ENCODE results near the gene CABLES2. TPM values are rescaled to one million over a fixed set of nuclear protein-coding genes. Genes with fewer than 3 reads are reported as not detected.

CABLES2 gene
- total and polyA plus RNA-seq, 9 of the 15 experiments (the other 6 are each of a cell fraction or from before 2014, with no cell fraction given), result 0.46 to 4.2 (median 1.6) TPM

- Histone ChIP-seq H3K79me2 (ENCODE audit: control insufficient read depth, insufficient read depth, low read length) (no peaks in the 10 kb centered on the region), H3K4me1 (replicated peaks in 1 of 2; ENCODE audit: control insufficient read depth in 2 of 2, insufficient read depth in 2 of 2, low read length in 2 of 2) (peaks cover 8 to 90% of the 10 kb centered on the region in 2 experiments; a peak in 4 of 5 replicates), H3K9ac (ENCODE audit: insufficient read depth in 1 of 2, low read depth in 2 of 2, low read length in 2 of 2) (no peak overlapping the region; a peak in 1 of 4 replicates), H3K9me1 (ENCODE audit: control insufficient read depth, insufficient read depth, low read length) (peaks cover 3% of the 10 kb centered on the region), H3K27me3 (ENCODE audit: control insufficient read depth in 2 of 2, insufficient read depth in 2 of 2, low read length in 2 of 2) (peaks cover 10 to 35% of the 10 kb centered on the region in 2 experiments; a peak in 4 of 5 replicates), H3K27ac (ENCODE audit: extremely low read depth, low read depth, low read length) (no peak overlapping the region), H4K20me1 (replicated peaks; ENCODE audit: control insufficient read depth, insufficient read depth, low read length) (0 out of 2 replicates have a peak, but pooled peaks cover 10% of the 10 kb centered on the region), H2AFZ (ENCODE audit: low read depth, low read length) (no peak overlapping the region), H3K4me3 (no peak overlapping the region), H3K4me2 (ENCODE audit: insufficient read depth, low read length) (no peak overlapping the region), H3K36me3 (ENCODE audit: control insufficient read depth, insufficient read depth, low read length) (no peaks in the 10 kb centered on the region), H3K9me3 (replicated peaks; ENCODE audit: control insufficient read depth, insufficient read depth, low read depth, low read length) (no peaks in the 10 kb centered on the region)
- POLR2A ChIA-PET, result interaction anchor here (0.6 to 1.3 kb wide), 3 partner anchors 25 to 38 kb away, joined by 3 to 4 read pairs (median 3); no protein-coding TSS in a partner anchor
- DNase-seq (ENCODE audit: extremely low read depth in 1 of 4, low spot score in 3 of 4) (no peak), FAIRE-seq (no peak), ATAC-seq (no peak)
- in situ Hi-C loops (cut with MboI) (loop anchor here (5.0 to 10.0 kb wide), 2 partner anchors 75 to 198 kb away; no protein-coding TSS in a partner anchor), intact Hi-C loops (cut with micrococcal nuclease) (no loop called here)
- no peak for TF ChIP-seq HNRNPL (IDR thresholded peaks at IDR 0.05; ENCODE audit: low read depth, low read length)
- no peak for TF ChIP-seq BMI1 (IDR thresholded peaks at IDR 0.05; ENCODE audit: low read length)
- TF ChIP-seq ZNF551 (CRISPR knock-in tag; IDR thresholded peaks at IDR 0.05), result no peak
- TF ChIP-seq, protein P1, sequence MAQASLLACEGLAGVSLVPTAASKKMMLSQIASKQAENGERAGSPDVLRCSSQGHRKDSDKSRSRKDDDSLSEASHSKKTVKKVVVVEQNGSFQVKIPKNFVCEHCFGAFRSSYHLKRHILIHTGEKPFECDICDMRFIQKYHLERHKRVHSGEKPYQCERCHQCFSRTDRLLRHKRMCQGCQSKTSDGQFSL (CRISPR knock-in tag; IDR thresholded peaks at IDR 0.05), result peak; percentile 86
- TF ChIP-seq, protein P1 (tag; IDR thresholded peaks at IDR 0.05), result no peak
- TF ChIP-seq ZNF239 (CRISPR knock-in tag; IDR thresholded peaks at IDR 0.05), result peak; percentile 88
- no TSS peak for BruUV-seq (replicated peaks)
- WGBS (ENCODE audit: insufficient coverage, low coverage, missing lambda C conversion rate), result 7% methylated on average over 41 of the region's 43 CpGs
- CTCF ChIA-PET (ENCODE audit: low intra/inter-chr PET ratio), result interaction anchor here (0.7 kb wide), 1 partner anchor 564 kb away, joined by 3 read pairs; no protein-coding TSS in a partner anchor
Observed at GRCh38 chr20:62416651-62417637, 9.9 kb upstream of the CABLES2 start.

All from K562 (cell line).